ENCODE results near the gene COBL.

The COBL gene, protein sequence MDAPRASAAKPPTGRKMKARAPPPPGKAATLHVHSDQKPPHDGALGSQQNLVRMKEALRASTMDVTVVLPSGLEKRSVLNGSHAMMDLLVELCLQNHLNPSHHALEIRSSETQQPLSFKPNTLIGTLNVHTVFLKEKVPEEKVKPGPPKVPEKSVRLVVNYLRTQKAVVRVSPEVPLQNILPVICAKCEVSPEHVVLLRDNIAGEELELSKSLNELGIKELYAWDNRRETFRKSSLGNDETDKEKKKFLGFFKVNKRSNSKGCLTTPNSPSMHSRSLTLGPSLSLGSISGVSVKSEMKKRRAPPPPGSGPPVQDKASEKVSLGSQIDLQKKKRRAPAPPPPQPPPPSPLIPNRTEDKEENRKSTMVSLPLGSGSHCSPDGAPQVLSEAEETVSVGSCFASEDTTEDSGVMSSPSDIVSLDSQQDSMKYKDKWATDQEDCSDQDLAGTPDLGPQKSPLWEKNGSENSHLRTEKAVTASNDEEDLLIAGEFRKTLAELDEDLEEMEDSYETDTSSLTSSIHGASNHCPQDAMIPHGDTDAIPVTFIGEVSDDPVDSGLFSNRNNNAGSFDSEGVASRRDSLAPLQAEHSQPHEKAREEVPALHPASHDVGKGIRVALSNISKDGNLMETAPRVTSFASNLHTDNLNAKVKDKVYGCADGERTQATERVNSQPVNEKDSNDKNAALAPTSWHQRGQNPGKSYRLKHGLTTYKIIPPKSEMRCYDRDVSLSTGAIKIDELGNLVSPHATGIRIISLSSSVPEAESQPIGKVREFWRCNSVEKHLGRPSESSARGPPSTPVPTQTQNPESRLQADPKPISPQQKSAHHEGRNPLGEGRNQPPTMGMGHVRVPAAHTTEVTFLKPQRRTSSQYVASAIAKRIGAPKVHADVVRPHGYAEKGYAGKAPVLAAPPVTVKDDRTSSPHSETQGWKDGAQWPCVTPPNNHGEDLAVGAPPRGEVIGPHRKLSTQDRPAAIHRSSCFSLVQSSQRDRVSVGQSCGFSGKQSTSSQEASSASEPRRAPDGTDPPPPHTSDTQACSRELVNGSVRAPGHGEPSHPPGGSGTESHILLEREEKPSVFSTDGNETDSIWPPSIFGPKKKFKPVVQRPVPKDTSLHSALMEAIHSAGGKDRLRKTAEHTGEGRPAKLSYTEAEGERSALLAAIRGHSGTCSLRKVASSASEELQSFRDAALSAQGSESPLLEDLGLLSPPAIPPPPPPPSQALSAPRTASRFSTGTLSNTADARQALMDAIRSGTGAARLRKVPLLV

GRCh38 chr7:51316666-51317581 lies at the start of gene COBL:
TSS of gene COBL (minus strand) at chr7:51316809. CDS start at chr7:51316633, 176 bp downstream.
- in situ Hi-C loops (cut with HindIII; ENCODE audit: low pct_ligation_motif_present, low pct_unique_long_range_greater_than_20kb, low sequenced_read_pairs): no loop called here

DNA sequence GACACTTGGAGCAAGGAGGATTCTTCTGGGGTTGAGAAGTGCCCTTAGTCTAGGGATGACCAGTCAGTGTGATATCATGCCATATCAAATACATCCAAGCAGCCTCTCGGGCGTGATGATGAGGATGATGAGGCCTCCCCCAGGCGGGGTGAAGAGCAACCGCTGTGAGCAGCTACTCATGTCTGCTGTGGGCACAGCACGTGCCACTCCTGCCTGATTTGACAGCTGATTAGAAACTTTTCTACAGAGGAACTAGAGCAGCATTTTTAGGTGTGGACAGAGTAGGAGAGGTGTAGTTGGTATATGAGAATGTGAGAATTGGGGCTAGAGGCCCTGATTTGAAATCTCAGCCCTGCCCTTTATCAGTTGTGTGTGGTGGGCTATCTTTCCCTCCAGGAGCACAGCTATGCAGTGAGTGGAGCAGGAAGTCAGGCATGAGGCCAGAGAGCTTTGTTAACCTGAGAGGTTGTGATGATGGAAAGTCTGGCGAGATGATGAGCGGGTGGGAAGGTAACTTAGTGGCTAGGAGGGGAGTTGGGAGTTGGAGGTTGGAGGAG lies 49.6 kb upstream of the COBL start:
- no peak for DNase-seq
- in situ Hi-C loops (cut with HindIII; ENCODE audit: low pct_ligation_motif_present, low pct_unique_long_range_greater_than_20kb, low sequenced_read_pairs): no loop called here

More at GRCh38 chr7:51316666-51317581, at the start of gene COBL:
- peak; percentile 54 for DNase-seq

GRCh38 chr7:51357821-51358220 lies 41.2 kb upstream of the COBL start:
- in situ Hi-C loops (cut with HindIII; ENCODE audit: low pct_ligation_motif_present, low pct_unique_long_range_greater_than_20kb, low sequenced_read_pairs): no loop called here
- DNase-seq: no peak

GRCh38 chr7:51356849-51357516 lies 40.4 kb upstream of the COBL start:
- in situ Hi-C loops (cut with HindIII; ENCODE audit: low pct_ligation_motif_present, low pct_unique_long_range_greater_than_20kb, low sequenced_read_pairs): no loop called here

DNA sequence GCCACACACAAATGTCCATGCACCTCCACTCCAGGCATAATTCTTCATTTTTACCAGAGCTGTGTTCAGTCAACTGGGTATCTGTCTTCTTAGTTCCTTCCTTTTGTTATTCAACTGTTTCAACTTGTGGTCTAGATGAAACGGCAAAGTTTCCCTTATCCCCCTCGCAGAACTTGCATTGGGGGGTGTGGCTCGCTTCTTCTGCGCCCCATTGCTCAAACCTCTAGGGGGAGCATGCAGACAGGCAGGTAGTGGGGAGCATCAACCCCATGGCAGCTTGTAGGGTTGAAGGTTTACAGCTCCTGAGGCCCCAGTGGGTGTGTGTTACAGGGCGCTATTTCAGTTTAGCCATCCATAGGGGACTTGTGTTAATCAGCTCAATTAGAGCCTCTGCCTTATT lies 38.3 kb upstream of the COBL start:
- DNase-seq: no peak

More at GRCh38 chr7:51356849-51357516, 40.4 kb upstream of the COBL start:
- DNase-seq: no peak

DNA sequence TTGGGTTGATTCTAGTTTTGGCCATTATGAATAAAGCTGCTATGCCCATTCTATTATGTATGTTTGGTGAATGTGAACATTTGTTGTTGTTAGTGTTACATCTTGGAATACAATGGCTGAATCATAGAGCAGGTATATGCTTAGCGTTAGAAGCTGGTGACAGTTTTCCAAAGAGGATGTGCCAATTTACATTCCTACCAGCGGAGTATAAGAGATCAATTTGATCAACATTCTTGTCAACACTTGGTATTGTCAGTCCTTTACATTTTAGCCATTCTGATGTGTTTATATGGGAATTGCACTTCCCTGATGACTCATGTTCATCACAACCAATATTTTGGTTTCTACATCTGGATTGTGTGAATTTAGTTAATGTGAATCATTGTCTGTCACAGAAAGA lies 37.8 kb upstream of the COBL start:
- no peak for DNase-seq
- in situ Hi-C loops (cut with HindIII; ENCODE audit: low pct_ligation_motif_present, low pct_unique_long_range_greater_than_20kb, low sequenced_read_pairs): no loop called here

More for the DNA sequence above, 38.3 kb upstream of the COBL start:
- in situ Hi-C loops (cut with HindIII; ENCODE audit: low pct_ligation_motif_present, low pct_unique_long_range_greater_than_20kb, low sequenced_read_pairs): no loop called here

DNA sequence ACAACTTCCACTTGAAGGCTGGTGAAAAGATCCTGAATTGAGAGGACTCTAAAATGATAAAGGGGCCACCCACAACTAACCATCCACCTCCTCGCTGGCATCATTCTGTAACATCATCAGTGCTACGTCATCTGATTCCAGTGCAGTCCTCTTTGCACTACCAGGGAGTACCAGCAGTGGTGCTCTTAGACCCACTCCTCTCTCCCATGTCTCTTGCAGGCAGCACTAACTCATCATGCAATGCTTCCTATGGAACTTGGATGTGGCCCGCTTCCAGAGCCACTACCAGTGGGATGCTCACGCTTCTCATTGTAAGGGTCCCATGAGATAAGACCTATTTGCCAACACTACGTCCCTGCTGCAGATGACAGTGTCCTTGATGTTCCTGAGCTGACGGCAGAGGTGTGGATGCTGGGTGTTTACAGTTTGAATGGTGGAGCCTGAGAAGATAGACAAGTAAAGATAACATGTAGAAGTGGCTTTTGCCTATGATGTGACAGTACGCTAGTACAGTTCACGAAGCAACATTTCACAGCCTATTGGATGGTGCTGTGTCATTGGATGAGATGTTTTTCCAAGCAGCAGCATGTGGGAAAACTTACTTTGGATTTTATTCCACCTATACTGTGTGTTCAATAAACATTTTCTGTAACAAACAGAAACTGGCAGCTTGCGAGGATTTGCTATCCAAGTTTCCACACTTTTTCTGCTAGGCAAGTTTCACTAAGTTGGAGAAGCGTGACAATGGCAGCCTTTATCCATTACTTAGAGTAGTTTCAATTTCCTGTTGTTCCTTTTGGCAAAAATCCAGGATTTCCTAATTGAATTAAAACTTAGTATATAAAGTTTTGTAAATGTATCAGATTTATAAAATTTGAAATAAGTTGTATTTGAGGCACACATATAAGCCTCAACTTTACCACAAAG lies 35.8 kb upstream of the COBL start:
- no peak for DNase-seq
- in situ Hi-C loops (cut with HindIII; ENCODE audit: low pct_ligation_motif_present, low pct_unique_long_range_greater_than_20kb, low sequenced_read_pairs): no loop called here

DNA sequence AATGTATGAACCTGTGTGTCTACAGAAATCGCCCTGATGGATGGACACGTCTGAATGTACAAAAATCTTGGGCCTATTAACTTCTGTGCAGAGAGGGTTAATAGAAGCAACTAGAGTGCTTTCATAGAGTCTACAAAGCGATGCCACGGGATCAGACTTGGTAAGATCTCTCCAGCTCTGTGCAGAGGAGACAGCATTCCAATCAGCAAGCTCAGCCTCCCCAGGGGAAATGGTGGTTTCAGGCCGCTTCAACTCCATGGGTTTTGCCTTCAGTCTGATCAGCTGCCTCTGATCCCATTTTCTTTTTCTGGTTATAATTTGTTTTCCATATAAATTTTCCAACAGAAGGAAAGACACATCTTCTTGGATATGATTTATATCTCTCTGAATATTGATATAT lies 35.1 kb upstream of the COBL start:
- in situ Hi-C loops (cut with HindIII; ENCODE audit: low pct_ligation_motif_present, low pct_unique_long_range_greater_than_20kb, low sequenced_read_pairs): no loop called here
- no peak for DNase-seq

DNA sequence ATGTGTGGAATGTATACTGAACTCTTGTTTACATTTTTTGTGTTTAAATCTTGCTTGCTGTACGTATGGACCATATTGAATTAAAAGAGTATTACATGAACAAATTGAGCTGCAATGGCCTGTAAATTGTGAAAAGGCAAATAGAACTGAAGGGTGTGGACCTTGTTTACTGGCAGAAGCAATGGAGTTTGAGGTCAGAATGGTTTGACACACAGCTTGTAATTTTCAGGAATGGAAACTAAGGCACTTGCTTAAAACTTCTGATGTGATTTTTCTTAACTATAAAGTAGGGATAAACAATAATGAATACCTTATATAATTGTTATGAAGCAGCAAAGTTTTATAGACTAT lies 33.9 kb upstream of the COBL start:
- in situ Hi-C loops (cut with HindIII; ENCODE audit: low pct_ligation_motif_present, low pct_unique_long_range_greater_than_20kb, low sequenced_read_pairs): no loop called here
- DNase-seq: no peak

DNA sequence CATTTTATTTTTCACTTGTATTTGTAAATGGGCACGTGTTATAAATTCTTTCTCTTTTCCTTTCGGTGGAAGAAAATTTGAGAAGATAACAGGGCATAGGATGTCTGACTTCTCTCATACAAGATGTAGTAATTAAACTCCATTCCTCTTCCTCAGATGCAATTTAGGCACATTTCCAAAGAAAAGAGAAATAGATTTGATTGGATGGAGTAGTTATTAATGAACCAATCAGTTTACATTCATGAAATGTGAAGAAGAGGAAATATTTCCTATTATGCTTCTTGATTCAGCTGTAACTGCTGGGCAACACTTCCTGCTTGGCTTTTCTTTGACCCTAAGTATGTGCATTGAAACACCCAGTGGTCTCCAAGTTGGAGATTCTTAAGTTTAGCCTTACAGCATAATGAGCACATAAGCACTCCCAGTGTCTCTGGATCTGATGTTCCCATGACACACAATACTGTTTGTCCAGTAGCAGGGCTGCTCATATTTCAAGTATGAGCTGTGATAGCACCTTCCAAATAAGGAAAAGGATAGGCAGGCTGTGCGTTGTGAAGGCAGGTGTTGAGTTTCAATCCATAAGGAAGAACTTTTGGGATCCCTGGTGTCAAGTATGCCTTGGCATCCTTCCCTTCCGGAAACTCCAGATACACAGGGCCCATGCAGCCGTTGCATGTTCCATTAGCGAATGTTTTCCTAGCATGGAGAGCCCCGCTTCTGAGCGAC lies 33.4 kb upstream of the COBL start:
- no peak for DNase-seq
- in situ Hi-C loops (cut with HindIII; ENCODE audit: low pct_ligation_motif_present, low pct_unique_long_range_greater_than_20kb, low sequenced_read_pairs): no loop called here

DNA sequence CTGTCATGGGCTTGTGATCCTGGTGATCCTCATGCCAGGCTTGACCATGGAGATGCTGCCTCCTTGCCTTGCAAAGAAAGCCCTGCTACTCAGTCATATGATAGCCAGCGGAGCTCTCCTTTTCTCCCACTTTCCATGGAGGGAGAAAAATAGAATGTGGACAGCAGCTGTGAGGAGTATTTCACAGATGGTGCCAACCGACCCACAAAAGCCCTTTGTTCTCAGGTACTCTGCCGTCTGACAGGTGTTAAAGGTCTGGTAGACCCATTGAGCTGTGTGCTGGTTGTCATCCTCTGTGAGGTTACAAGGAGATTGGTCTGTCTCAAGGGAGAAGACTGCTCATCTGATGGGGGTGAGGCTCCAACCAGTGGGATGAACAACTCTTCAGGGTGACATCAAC lies 29.5 kb upstream of the COBL start:
- no peak for DNase-seq
- in situ Hi-C loops (cut with HindIII; ENCODE audit: low pct_ligation_motif_present, low pct_unique_long_range_greater_than_20kb, low sequenced_read_pairs): no loop called here

- in situ Hi-C loops (cut with HindIII; ENCODE audit: low pct_ligation_motif_present, low pct_unique_long_range_greater_than_20kb, low sequenced_read_pairs): no loop called here
- DNase-seq: no peak
Measured at GRCh38 chr7:51344406-51345138, 28.0 kb upstream of the COBL start.

DNA sequence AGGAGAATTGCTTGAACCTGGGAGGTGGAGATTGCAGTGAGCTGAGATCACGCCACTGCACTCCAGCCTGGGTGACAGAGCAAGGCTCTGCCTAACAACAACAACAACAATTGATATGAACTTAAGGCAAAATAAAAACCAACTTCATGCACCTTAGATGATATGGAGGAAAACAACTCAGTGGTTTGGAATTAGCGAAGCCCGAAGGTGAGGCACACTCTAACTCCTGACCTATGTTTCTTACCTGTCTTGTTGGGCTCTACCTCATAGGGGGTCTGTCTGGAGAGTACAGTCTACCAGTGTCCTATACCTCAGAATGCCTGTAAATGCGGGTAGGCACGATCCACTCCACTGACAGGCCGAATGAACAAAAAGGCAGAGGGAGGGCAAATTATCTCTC lies 24.3 kb upstream of the COBL start:
- DNase-seq: no peak
- in situ Hi-C loops (cut with HindIII; ENCODE audit: low pct_ligation_motif_present, low pct_unique_long_range_greater_than_20kb, low sequenced_read_pairs): no loop called here

GRCh38 chr7:51340029-51340838 lies 23.6 kb upstream of the COBL start:
- in situ Hi-C loops (cut with HindIII; ENCODE audit: low pct_ligation_motif_present, low pct_unique_long_range_greater_than_20kb, low sequenced_read_pairs): no loop called here
- DNase-seq: no peak

Measured in ACHN (cell line).